GM19397 (cell line): ENCODE results near the gene KDM7A.
"Not testable (repeated sequence)": the region's sequence is repeated elsewhere in the genome, so short reads cannot be mapped to it uniquely, and the experiment has no call there.

Source experiments
- ATAC-seq: cut with Tn5 transposase; IDR thresholded peaks from one replicate; pipeline ENCODE4 v1.9.1; 2021; ENCODE audit warnings: mild to moderate bottlenecking, moderate library complexity; ENCODE audit not compliant: unreplicated experiment

Gene KDM7A

GRCh38 chr7:140201393-140201792 lies 24.6 kb upstream of the KDM7A start:
- no peak for ATAC-seq

DNA sequence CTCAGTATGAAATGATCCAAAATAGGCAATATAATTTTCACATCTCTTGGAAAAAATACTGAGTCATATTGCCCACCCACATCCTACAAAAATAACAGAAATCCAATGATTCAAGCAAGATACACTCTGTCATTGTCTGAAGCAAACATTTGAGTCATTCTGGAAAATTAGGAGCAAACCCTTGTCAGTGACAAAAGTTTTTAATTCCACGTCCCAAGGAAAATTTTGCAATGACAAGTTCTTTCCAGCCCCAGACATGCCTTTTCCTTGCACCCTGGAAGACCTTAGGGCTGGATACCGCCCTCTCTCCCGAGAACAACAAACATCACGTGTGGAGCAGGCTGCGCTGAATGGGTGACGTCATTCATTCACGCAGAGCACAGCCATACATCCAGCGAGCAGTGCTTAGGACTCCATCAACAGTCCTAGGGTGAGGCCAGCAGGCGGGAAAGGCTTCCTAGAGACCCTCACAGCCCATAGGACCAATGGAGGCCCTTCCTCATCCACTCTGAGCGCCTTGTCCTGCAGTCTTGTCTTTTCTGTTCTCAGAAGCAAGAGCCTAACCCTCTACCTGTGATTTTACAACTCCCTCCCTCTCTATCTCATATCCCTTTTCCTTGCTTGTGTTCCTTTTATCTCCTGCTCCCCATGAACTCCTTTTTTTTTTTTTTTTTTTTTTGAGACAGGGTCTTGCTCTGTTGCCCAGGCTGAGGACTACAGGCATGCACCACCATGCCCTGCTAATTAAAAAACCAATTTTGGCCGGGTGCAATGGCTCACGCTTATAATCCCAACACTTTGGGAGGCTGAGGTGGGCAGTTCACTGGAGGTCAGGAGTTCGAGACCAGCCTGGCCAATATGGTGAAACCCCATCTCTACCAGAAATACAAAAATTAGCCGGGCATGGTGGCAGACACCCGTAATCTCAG lies 23.5 kb upstream of the KDM7A start:
- no peak for ATAC-seq

GRCh38 chr7:140197938-140198337 lies 21.2 kb upstream of the KDM7A start:
- ATAC-seq: no peak

DNA sequence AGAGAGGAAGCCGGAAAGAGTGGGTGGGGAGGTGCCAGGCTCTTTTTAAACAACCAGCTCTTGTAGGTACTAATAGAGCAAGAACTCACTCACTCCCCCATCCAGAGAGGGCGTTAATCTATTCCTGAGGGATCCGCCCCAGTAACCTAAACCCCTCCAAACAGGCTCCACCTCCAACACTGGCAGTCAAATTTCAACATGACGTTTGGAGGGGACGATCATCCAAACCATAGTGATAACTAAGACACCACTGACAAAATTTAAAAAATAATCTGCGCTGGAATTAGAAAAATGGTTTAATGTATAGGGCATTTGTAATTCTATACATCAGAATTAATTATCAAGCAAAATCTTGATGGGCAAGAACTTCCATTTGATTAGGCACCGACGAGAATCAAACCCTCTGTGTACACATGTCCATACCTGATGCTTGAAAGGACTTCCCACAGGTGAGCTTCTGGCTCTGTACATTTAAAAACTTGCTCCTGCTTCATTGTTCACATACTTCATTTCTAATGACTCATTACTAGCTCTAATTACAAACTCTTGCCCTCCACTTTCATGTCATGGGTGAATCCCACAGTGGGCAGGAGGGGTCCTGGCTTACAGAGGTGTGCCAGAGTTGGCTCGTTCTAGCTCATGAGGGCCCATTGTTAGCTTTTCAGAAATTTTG lies 20.6 kb upstream of the KDM7A start:
- ATAC-seq: no peak

DNA sequence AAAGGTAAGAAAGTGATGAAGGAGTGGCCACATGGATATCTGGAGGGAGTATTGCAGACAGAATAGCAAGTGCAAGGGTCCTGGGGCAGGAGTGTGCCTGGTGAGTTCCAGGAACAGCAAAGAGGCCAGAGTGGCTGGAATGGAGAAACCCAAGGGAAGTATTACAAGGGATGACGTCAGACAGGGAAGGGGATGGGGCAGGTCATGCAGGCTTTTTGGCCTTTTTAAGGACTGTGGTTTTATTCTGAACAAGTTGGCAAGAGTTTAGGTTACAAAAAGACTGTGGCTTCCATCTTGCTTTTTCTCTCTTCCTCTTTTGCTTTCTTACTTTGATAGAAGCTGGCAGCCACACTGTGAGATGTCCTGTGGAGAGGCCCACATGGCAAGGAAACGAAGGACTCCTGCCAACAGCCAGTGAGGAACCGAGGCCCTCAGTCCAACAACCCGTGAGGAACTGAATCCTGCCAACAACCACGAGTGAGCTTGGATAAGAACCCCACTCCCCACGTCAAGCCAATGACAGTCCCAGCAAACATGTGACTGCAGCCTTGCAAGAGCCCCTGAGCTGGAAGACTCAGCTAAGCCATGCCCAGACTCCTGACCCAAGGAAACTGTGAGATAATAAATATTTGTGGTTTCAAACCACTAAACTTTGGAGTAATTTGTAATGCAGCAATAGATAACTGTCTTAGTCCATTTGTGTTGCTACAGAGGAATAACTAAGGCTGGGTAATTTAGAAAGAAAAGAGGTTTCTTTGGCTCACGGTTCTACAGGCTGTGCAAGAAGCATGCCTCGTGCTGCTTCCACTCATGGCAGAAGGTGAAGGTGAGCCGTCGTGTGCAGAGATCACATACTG lies 19.8 kb upstream of the KDM7A start:
- no peak for ATAC-seq

- no peak for ATAC-seq
Measured at GRCh38 chr7:140195859-140196258, 19.1 kb upstream of the KDM7A start.

- no peak for ATAC-seq
Measured at GRCh38 chr7:140192620-140193019, 15.8 kb upstream of the KDM7A start.

GRCh38 chr7:140192176-140192575 lies 15.4 kb upstream of the KDM7A start:
- no peak for ATAC-seq

DNA sequence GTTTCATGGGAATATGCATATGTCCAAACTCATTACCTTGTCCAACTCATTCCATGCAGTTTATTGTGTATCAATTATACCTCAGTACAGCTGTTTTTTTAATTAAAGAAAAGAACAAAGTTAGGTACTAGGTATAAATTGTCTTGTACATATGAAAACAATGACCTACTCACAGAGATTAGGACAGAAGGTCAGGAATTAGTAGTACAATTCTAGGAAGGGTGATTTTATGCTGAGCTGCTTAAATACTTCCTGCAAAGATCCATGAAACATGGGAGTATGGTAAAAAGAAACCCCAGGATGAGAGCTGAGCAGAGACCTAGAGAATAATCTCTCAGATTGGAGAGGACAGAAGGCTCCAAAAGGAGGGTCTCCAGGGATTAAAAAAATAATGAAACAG lies 13.8 kb upstream of the KDM7A start:
- ATAC-seq: no peak

DNA sequence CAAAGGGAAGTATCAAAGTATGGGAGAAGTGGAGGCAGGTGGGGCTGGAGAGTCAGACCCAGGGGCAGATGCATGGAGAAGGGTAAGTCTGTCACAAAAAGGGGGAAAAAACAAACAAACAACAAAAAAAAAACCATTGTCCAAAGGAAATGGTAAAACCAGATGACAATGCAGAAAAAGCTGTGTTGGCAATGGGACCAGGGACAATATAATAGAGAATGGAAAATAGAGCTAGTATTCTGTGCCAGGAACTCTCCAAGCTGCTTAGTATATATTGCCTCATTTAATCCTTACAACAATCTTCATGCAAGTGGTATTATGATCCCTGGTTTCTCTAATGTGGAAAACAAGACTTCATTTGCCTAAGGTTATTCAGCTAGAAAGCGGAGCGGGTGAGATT lies 13.1 kb upstream of the KDM7A start:
- no peak for ATAC-seq

DNA sequence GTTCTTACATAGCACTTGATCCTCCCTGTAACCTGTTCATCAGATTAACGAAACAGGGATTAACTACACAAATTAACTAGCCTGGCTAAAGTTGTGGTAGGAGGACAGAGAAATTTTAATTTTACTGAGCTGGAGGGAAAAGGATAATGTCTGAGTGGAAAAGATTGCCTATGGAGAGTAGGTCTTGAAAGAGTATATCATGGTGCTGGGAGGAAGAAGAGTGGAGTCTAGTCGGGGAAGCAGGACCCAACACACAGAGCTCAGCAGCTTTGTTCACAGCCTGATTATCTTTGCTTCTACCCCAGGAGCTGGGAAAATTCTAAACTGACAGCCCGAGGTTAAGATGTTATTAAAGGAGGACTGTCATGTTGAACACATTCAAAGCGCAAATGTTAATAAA lies 6.1 kb upstream of the KDM7A start:
- no peak for ATAC-seq

- no peak for ATAC-seq
Measured at GRCh38 chr7:140179339-140179738, 2.6 kb upstream of the KDM7A start.

- peak; percentile 4 for ATAC-seq
Measured at GRCh38 chr7:140176122-140176701, 571 bp downstream of the KDM7A start.

- ATAC-seq: peak; percentile 33
Measured at GRCh38 chr7:140175221-140176121, 1.3 kb downstream of the KDM7A start.

DNA sequence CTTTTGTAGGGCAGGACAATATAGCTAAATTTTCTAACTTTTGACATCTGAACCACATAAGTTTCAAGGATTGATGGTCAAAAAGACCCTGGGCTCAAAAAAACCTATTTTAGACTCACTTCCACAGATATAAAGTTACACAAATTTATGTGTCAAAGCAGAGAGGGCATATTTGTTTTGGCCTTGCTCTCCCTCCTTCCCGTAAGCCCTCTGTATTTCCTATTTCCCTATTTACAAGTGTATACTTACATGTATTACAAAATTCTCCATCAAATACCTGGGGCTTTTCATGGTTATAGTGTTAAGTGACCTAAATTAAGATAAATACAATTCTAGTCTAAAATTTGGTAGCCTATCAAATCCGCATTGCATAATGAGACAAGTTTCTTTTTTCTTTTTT lies 2.6 kb downstream of the KDM7A start:
- ATAC-seq: no peak

DNA sequence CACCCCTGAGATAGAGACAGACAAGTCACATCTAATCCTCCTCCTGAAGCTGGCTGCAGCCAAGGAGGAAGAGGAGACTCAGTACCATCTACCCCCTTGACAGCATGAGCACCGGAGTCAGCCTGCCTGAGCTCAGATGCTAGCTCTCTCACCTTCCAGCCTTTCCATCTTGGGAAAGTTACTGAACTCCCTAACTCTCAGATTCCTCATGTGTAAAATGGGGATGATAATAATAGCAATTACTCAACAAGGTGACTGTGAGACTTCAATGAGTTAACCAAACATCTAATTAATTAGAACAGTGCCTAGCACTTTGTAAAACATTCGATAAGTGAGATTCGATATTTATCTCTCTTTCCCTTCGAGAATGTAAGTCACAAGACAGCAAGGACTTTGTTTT lies 6.4 kb downstream of the KDM7A start:
- ATAC-seq: no peak

DNA sequence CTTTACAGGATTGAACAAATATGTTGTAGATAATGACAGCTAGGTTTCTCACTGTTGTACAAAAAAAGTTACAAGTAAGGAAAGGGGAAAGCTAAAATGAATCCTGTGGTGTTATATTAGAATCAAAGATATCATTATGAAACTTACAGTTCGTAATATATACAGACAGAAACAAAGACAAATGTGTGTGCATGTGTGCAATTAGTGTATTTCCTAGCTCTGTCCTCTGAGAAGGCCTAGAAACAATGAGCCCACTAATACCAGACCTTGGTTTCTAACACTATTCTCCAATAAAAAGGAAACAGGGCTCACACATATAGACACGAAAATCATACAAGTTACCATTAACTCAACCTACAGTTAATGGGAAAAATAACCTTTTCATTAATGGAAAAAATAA lies 8.0 kb downstream of the KDM7A start:
- ATAC-seq: no peak

GRCh38 chr7:140165422-140165821 lies 11.4 kb downstream of the KDM7A start:
- no peak for ATAC-seq

- not testable (repeated sequence) for ATAC-seq
Measured at GRCh38 chr7:140162081-140162480, 14.7 kb downstream of the KDM7A start.

DNA sequence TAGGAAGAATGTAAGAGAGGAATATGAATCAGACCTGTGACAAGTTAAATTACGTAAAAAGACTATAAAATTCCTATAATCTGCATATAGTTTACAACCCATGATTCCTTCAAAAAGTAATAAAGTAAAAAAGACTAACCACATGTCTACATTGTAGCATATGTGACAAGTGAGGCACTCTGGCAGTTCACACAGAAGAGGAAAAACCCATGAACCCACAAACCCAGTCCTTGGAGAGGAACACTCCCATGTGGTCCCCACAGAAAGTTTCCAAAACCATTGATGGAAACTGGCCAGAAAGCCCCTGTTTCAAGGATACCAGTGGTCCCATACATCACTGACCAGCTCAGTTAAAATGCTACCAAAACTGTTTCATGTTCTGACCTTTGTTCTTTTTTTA lies 15.7 kb downstream of the KDM7A start:
- ATAC-seq: no peak
